Glomerular visceral epithelial cell (primary cell): ENCODE measurements around the gene WDR76.
A peak's percentile ranks its signal among the peaks of the same experiment; 100 is the strongest.
"Not testable (repeated sequence)": the region's sequence is repeated elsewhere in the genome, so short reads cannot be mapped to it uniquely, and the experiment has no call there.

Source experiments
- DNase-seq: peaks from one replicate; pipeline ENCODE4 v3.0.0-alpha.2; 2016; ENCODE audit errors: extremely low spot score

The WDR76 gene

GRCh38 chr15:43821505-43821904 is 5.3 kb upstream of the WDR76 start:
- DNase-seq = no peak

DNA sequence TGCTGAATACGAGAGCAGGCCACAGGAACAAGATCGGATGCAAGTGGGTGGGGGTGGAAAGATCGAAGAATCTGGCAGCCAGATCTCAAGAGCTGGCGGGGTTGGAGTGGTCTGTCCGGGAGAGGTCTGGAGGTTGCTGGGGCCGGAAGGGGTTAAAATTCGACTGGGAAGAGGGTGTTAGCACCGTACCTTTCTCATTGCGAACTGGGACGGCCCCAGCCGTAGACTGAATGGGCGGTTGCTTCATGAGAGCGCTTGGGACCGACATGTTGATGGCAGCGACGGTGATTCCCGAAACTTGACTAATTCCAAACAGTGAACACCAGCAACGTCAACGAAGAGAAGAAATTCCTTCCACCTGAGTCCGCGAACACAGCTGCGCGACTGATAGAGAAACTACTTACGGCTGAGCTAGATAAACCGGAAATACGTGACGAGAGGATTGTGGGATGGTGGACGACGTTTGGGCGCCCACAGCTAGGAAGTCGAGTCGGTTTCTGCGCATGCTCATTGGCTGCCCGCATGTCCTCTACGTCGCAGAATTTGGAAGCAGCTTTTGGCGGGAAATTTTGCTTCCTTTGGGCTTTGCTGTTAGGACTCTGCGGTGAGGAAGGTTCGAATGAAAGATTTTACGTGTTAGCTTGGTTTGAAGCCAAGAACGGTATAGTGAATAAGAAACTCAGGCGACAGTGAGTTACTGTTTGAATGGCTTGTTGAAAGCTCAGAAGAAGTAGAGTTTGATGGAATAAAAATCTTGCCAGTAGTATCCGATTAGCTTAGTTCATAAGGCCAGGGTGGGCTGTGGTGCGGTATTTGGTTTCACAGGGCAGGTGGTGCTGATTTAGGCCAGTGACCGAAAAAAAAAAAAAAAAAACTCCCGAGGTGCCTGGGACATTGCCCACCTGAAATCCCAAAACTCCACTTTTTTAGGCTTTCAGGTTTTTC is 2.2 kb upstream of the WDR76 start, which contains the start of gene MFAP1:
Gene MFAP1 (minus strand): TSS at position 389 of the 945 bp plus-strand sequence. CDS start 121 bp downstream, at position 268.
- peak; percentile 98 for DNase-seq

DNA sequence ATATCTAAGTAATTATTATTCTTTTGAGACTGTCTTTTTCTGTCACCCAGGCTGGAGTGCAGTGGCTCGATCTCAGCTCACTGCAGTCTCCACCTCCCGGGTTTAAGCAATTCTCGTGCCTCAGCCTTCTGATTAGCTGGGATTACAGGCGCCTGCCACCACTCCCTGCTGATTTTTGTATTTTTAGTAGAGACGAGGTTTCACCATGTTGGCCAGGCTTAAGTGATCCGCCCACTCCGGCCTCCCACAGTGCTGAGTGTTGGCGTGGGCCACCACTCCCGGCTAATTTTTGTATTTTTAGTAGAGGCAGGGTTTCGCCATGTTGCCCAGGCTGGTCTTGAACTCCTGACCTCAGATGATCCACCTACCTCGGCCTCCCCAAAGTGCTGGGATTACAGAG is 1.5 kb upstream of the WDR76 start:
- DNase-seq = not testable (repeated sequence)

- no peak for DNase-seq
Observed at GRCh38 chr15:43826029-43826507, 734 bp upstream of the WDR76 start.

GRCh38 chr15:43828061-43828657 is 1.4 kb downstream of the WDR76 start:
- DNase-seq = no peak

DNA sequence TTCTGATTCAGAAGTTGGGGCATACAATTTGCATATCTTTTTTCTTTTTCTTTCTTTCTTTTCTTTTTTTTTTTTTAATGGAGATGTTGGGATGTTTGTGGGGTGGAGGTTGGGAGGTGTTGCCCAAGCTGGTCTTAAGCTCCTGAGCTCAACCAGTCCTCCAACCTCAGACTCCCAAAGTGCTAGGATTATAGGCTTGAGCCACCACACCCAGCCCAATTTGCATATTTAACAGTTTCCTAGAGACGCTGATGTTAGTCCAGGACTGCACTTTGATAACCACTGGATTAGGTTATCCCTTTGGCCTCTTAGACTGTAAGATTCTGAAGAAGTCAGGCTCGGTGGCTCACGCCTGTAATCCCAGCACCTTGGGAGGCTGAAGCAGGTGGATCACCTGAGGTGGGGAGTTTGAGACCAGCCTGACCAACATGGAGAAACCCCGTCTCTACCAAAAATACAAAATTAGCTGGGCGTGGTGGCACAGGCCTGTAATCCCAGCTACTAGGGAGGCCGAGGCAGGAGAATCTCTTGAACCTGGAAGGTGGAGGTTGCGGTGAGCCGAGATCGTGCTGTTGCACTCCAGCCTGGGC is 3.2 kb downstream of the WDR76 start:
- not testable (repeated sequence) for DNase-seq

- not testable (repeated sequence) for DNase-seq
Observed at GRCh38 chr15:43830691-43831275, 4.0 kb downstream of the WDR76 start.

DNA sequence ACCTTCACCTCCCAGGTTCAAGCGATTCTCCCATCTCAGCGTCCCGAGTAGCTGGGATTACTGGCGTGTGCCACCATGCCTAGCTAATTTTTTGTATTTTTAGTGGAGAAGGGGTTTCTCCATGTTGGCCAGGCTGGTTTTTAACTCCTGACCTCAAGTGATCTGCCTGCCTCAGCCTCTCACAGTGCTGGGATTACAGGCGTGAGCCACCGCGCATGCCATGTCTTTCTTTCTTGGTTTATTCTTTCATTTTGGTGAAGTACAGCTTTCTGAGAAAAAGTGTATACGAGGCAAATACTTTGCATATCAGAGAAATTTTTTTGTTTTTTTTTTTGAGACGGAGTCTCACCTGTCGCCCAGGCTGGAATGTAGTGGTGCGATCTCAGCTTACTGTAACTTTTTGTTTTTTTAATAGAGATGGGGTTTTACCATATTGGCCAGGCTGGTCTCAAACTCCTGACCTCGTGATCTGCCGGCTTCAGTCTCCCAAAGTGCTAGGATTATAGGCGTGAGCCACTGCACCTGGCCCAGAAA is 4.8 kb downstream of the WDR76 start:
- not testable (repeated sequence) for DNase-seq

GRCh38 chr15:43832485-43832884 is 5.7 kb downstream of the WDR76 start:
- not testable (repeated sequence) for DNase-seq

DNA sequence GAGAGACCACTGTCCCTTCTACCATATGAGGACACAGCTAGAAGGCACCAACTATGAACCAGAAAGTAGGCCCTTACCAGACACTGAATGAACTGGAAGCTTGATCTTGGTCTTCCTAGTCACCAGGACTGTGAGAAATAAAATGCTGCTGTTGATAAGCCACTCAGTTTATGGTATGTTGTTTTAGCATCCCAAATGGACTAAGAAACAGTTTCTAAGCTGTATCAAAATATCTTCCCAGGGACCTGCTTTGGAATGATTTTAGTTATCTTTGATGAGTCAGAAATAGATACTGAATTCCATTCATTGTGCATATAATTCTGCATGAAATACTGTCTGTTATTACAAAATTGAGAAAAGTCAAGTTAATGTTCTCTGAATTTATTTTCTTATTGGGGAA is 18.6 kb downstream of the WDR76 start:
- DNase-seq = no peak

- no peak for DNase-seq
Observed at GRCh38 chr15:43851251-43851650, 24.4 kb downstream of the WDR76 start.

DNA sequence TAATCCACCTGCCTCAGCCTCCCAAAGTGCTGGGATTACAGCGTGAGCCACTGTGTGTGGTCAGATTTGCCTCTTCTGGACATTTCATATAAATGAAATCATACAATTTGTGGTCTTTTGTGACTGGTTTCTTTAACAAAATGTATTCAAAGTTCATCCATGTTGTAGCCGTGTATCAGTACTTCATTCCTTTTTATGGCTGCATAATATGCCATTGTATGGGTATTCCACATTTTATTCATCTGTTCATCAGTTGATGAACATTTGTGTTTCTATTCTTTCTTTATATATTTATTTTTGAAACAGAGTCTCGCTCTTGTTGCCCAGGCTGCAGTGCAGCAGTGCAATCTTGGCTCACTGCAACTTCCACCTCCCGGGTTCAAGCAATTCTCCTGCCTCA is 25.8 kb downstream of the WDR76 start:
- DNase-seq = no peak

DNA sequence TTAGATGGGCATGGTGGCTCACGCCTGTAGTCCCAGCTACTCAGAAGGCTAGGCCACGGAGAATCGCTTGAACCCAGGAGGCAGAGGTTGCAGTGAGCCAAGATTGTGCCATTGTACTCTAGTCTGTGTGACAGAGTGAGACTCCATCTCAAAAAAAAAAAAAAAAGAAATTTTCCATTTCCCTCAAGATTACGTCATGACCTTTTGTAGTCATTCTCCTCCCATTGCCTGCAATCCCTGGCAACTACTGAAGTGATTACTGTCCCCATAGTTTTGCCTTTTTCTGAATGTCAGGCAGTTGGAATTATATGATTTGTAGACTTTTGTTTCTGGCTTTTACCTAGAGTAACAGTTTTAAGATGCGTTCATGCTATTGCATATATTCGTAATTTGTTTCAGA is 28.0 kb downstream of the WDR76 start:
- no peak for DNase-seq

DNA sequence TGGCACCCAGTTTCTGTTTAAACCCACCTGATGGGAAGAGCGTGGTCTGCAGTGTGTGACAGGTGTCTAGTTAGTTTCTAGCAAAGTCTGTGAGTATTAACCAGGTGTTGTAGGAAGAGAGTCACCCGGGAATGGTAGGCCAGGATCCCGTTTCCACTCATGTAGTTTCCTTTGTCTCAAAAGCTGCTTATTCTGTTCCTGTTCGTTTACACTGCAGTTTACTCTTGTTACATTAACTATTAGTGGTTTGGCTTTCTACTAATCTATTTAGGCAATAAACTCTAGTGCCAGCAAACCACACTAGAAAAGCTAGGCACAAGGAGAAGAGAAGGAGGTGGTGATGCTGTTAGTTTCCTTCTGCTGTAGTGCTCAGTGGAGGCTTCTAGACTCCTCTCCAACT is 32.7 kb downstream of the WDR76 start:
- DNase-seq = no peak

- not testable (repeated sequence) for DNase-seq
Observed at GRCh38 chr15:43866636-43867035, 39.8 kb downstream of the WDR76 start.

DNA sequence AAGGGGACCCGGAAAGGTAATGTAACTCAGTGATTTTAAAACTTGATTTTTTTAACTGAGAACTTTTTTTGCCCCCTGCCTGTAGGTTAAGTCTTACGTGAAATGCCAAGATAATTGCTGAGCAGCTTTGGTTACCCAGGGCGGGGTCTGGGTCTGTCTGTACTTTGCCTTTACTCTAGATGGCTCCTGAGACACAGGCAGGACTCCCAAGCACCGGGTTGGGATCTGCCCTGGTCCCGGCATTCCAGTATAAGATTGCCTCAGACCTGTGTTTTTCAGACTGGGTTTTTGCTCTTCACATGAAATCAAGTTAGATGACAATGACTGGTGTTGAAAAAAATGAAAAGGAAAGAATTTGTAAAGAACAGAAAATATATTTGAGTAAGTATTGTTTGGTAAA is 40.3 kb downstream of the WDR76 start:
- DNase-seq = no peak

GRCh38 chr15:43868406-43868805 is 41.6 kb downstream of the WDR76 start:
- DNase-seq = no peak

DNA sequence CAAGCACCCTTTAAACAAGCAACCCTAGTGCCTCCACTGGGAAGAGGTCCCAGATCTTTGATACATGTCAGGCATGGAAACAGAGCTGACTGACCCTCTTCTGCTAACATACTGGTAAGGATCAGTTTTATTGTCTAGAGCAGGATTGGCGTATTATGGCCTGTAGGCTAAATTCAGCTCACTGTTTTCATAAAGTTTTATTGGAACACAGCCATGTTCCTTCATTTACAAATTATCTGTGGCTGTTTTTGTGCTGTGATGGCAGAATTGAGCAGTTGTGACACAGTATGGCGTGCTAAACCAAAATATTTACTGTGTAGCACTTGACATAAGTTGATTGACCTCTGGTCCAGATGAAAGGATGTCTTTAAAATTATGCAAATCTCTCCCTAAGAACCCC is 45.0 kb downstream of the WDR76 start:
- no peak for DNase-seq

DNA sequence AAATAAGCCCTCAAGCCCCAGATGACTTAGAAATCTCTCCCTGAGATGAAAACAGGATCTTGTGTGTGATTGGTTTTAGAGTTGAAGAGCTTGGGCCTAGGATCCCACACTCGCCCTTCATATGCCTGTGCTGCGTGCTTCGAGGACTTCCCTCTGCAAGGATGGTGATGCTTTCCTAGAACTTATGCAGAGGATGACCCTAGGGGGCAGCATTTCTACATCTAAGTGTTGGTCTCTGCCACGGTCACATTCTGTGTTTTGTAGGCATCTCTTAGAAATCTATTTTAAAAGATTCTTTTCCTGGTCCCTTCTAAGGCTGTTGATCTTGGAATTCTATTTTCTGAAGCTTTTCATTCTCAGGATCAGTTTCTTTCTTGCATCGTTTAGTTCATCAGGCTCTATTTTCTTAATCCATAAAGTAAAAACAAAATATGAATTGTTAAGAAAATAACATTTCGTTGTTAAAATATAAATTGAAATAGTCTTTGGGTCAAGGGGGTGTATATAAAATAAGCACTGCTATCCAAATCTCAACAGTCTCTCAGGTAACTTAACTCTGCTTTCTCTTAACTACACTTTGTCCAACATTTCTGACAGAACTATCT is 45.7 kb downstream of the WDR76 start:
- peak; percentile 49 for DNase-seq

DNA sequence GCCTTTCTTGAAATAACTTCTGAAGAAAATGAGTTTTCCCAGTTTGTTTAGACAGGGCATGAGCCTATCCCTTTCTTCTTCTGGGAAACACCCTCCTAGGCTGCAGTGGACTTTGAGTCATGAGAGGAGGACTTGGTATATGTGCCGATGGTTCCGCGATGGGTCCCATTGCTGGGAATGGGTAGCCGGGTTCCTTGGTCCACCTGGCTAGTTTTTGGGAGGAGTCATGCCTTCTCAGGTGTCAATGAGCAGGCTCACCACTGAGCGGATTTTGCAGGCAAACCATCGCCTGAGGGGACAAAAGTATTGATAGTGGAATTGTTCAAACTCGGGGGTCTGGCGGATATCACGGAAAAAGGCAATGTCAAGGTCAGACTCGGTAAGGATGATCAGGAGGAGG is 46.8 kb downstream of the WDR76 start:
- DNase-seq = no peak

GRCh38 chr15:43876872-43877271 is 50.1 kb downstream of the WDR76 start:
- no peak for DNase-seq
